Transverse colon (tissue), 4 donors: ENCODE measurements around the gene GATB. TPM values are rescaled to one million over a fixed set of nuclear protein-coding genes. Genes with fewer than 3 reads are reported as not detected.

ENCODE experiments used
- DNase-seq: peaks from one replicate; pipeline ENCODE4 v3.0.0-alpha.2; 2019
- H3K27ac ChIP-seq, 4 donors: fragments of 200-600 bp; sonication (generic); 2 replicates each; pipeline ENCODE4 v1.5.1; 2016 to 2018; ENCODE audit warnings: inconsistent platforms in 4 of 4
- H3K27me3 ChIP-seq: fragments of 200-600 bp; sonication (generic); 2 replicates; pipeline ENCODE4 v1.5.1; 2017; ENCODE audit warnings: inconsistent platforms
- H3K36me3 ChIP-seq, 4 donors: fragments of 200-600 bp; sonication (generic); 2 replicates each; pipeline ENCODE4 v1.5.1; 2017 to 2019; ENCODE audit warnings: inconsistent platforms in 4 of 4
- H3K4me1 ChIP-seq, 4 donors: fragments of 200-600 bp; sonication (generic); 2 replicates each; pipeline ENCODE4 v1.5.1; 2017 to 2020; ENCODE audit warnings: inconsistent platforms in 4 of 4
- H3K4me3 ChIP-seq, 4 donors: fragments of 200-600 bp; sonication (generic); 1 replicate in 1 of 4; 2 replicates in 3 of 4; pipeline versions ENCODE4 v1.5.1 to v1.6.1; 2017 to 2019; ENCODE audit warnings: inconsistent platforms in 4 of 4
- H3K9me3 ChIP-seq, 2 donors: fragments of 200-600 bp; sonication (generic); 2 replicates each; pipeline ENCODE4 v1.5.1; 2017 to 2019; ENCODE audit warnings: inconsistent platforms in 2 of 2
- EP300 ChIP-seq: sonication (generic); formaldehyde crosslinking; IDR thresholded peaks from one replicate; pipeline ENCODE4 v1.6.1; 2017; ENCODE audit warnings: antibody characterized with exemption, low read depth
- POLR2A ChIP-seq: fragments of 450-650 bp; IDR thresholded peaks from one replicate; pipeline ENCODE4 v1.6.1; 2016; ENCODE audit warnings: antibody characterized with exemption, mild to moderate bottlenecking, moderate library complexity
- POLR2AphosphoS5 ChIP-seq, 3 donors: sonication (generic); formaldehyde crosslinking; IDR thresholded peaks; one replicate each; pipeline ENCODE4 v1.6.1; 2016; ENCODE audit warnings: antibody characterized with exemption in 3 of 3
- WGBS, 2 donors: methylation state at CpG; one replicate each; pipeline ENCODE4 v1.1.5; 2018; ENCODE audit warnings: low coverage in 1 of 2; 5-methylcytosine and 5-hydroxymethylcytosine counted together
- in situ Hi-C, 4 donors: fragments of 200-750 bp; cut with MboI; loops; one replicate each; pipeline versions ENCODE4 v1.15.0 to v1.15.1; 2017; ENCODE audit warnings: low sequenced_read_pairs in 3 of 4, low pct_ligation_motif_present in 1 of 4, low pct_unique_long_range_greater_than_20kb in 1 of 4
- intact Hi-C: fragments of 100-400 bp; cut with DNase I; formaldehyde crosslinking; loops from one replicate; pipeline ENCODE4 v1.15.1; 2023; ENCODE audit warnings: low total_unique reads
- total RNA-seq, 4 donors: library from RNA; depleted of rRNA; stranded (reverse); fragments of >200 nt; gene quantifications; one replicate each; pipeline ENCODE4 v1.1.0, GENCODE V29; 2016
- TF ChIP-seq, protein P1 (sequence below), 5 experiments: fragments of 200-600 bp in 3 of 5; fragments of 450-650 bp in 2 of 5; sonication (generic) in 3 of 5; IDR thresholded peaks; 1 replicate in 2 of 5; 2 replicates in 3 of 5; pipeline ENCODE4 v1.5.1; 2016 to 2017; ENCODE audit warnings: antibody characterized with exemption in 5 of 5, inconsistent platforms in 3 of 5, mild to moderate bottlenecking in 2 of 5, moderate library complexity in 1 of 5

GATB gene
- total RNA-seq, 4 donors from 2014 or later, result 22.5 to 111 (median 27.3) TPM

DNA sequence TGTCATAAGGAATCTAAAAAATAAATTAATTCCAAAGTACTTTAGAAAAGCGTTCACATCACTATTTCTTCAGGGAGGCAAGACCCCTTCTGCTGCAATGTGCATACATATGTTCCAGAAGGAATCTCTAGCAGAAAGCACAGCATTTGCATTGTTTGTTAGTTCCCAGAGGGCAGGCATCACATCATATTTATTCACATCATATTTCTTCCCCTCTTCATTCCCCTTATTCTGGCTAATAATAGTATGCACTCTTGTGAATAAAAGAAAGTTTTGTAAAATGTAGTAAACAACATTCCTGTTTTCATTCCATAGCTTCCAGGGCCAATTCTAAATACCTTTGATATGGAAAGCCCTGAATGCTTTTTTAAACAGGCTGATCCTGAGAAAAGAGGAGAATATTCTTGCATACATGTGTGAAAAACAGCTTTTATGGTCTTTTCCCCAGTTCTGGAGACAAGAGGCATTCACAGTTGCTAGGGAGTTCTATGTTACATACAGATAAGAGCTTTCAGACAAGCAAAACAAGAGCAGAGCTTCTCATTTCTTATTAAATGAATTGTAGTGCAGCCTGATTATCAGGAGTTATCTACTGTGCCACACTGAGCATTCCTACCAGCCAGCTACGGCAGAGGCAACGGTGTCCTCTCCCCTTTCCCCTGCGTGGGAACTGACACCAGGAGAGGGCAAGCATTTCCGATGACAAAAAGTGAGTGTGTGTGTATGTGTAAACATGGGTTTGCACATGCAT is 15.2 kb downstream of the GATB start:
- no peaks in the 10 kb centered on the region for H3K9me3 ChIP-seq
- intact Hi-C loops (no loop called here), in situ Hi-C loops (no loop called here)
- H3K4me1 ChIP-seq, result peaks cover 0 to 6% (median 3%) of the 10 kb centered on the region in 4 donors
- no peak overlapping the region for H3K4me3 ChIP-seq
- whole genome bisulfite sequencing, 2 donors, result 64 to 82% methylated on average over 4 to 5 of the region's 5 CpGs
- DNase-seq, result no peak
- H3K27me3 ChIP-seq, result no peaks in the 10 kb centered on the region
- no peaks in the 10 kb centered on the region for H3K36me3 ChIP-seq
- no peak overlapping the region for H3K27ac ChIP-seq
- TF ChIP-seq POLR2A (no peak), POLR2AphosphoS5 (IDR thresholded peaks at IDR 0.05) (no peak), EP300 (no peak)
- TF ChIP-seq, protein P1, sequence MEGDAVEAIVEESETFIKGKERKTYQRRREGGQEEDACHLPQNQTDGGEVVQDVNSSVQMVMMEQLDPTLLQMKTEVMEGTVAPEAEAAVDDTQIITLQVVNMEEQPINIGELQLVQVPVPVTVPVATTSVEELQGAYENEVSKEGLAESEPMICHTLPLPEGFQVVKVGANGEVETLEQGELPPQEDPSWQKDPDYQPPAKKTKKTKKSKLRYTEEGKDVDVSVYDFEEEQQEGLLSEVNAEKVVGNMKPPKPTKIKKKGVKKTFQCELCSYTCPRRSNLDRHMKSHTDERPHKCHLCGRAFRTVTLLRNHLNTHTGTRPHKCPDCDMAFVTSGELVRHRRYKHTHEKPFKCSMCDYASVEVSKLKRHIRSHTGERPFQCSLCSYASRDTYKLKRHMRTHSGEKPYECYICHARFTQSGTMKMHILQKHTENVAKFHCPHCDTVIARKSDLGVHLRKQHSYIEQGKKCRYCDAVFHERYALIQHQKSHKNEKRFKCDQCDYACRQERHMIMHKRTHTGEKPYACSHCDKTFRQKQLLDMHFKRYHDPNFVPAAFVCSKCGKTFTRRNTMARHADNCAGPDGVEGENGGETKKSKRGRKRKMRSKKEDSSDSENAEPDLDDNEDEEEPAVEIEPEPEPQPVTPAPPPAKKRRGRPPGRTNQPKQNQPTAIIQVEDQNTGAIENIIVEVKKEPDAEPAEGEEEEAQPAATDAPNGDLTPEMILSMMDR (IDR thresholded peaks at IDR 0.05), result no peak

DNA sequence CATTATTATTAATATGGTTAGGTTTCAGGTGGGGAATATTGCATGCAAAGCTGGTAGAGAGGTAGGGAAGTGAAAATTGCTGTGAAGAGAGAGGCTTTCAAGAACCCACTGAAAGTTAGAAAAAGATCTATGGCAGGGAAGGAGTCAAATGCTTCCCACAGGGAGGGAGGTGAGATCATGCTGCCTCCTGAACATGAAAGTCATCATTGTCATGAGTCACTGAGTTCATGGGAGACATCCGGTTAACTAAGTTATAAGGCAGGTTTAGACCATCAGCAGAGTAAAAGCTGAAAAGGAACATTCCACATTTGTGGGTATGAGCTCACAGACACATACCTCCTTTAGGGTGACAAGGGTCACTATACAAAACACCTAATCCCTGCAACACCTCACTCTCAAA is 16.2 kb downstream of the GATB start:
- in situ Hi-C loops, result no loop called here
- Histone ChIP-seq H3K4me1 (peaks cover 0 to 6% (median 3%) of the 10 kb centered on the region in 4 donors), H3K9me3 (no peaks in the 10 kb centered on the region), H3K4me3 (no peak overlapping the region), H3K36me3 (no peaks in the 10 kb centered on the region), H3K27me3 (no peaks in the 10 kb centered on the region), H3K27ac (no peak overlapping the region)
- TF ChIP-seq POLR2A, result no peak
- 38% methylated on average over 1 of the region's 1 CpG; no CpG with 5 or more reads in 1 of the 2 donors for WGBS, 2 donors
- no peak for DNase-seq
- intact Hi-C loops, result no loop called here

DNA sequence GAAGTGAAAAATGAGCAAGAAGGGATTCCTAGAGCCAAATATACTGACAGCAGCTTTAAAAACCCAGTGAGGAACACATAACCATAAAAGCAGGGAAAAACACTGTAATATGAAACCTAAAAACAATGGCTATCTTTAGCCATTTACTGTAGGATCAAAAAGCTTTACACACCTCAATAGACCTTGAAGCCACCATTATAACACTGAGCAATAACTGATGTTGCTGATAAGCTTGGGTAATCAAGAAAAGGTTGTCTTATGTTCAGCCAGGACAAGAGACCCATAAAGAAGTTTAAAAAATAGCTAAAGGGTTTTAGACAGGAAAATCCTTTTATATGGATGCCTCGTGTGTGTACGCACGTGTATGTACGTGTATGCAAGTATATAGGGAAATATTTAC is 16.9 kb downstream of the GATB start:
- H3K4me3 ChIP-seq, result no peak overlapping the region
- no peaks in the 10 kb centered on the region for H3K36me3 ChIP-seq
- intact Hi-C loops (no loop called here), in situ Hi-C loops (no loop called here)
- 37 to 47% methylated on average over 4 of the region's 4 CpGs for WGBS, 2 donors
- no peak overlapping the region for H3K27ac ChIP-seq
- H3K27me3 ChIP-seq, result no peaks in the 10 kb centered on the region
- DNase-seq, result no peak
- H3K4me1 ChIP-seq, result peaks cover 0 to 6% (median 3%) of the 10 kb centered on the region in 4 donors
- H3K9me3 ChIP-seq, result no peaks in the 10 kb centered on the region
- TF ChIP-seq, protein P1 (IDR thresholded peaks at IDR 0.05), result no peak
- no peak for TF ChIP-seq POLR2A

- no peaks in the 10 kb centered on the region for H3K27me3 ChIP-seq
- WGBS, 2 donors, result 81 to 92% methylated on average over 3 of the region's 3 CpGs
- no peak for DNase-seq
- TF ChIP-seq POLR2AphosphoS5 (IDR thresholded peaks at IDR 0.05) (no peak), EP300 (no peak), POLR2A (no peak)
- TF ChIP-seq, protein P1 (IDR thresholded peaks at IDR 0.05), result no peak
- H3K4me1 ChIP-seq, result peaks cover 0 to 6% (median 3%) of the 10 kb centered on the region in 4 donors
- H3K4me3 ChIP-seq, result no peak overlapping the region
- in situ Hi-C loops (no loop called here), intact Hi-C loops (no loop called here)
- no peak overlapping the region for H3K27ac ChIP-seq
- no peaks in the 10 kb centered on the region for H3K9me3 ChIP-seq
- no peaks in the 10 kb centered on the region for H3K36me3 ChIP-seq
These were observed 17.5 kb downstream of the GATB start for GRCh38 chr4:151743128-151743854.
